H1 (cell line): ENCODE data around the gene GRM8. TPM values are rescaled to one million over a fixed set of nuclear protein-coding genes. Genes with fewer than 3 reads are reported as not detected.

Experiments used
- CTCF ChIA-PET: fragments of 300-600 bp; sonication (Branson Sonifier 250); formaldehyde crosslinking; loops from one replicate; lab custom pipeline; 2021; ENCODE audit not compliant: partially characterized antibody; lab: Charles Lee
- POLR2A ChIA-PET: fragments of 300-600 bp; sonication (Branson Sonifier 250); formaldehyde crosslinking; loops from one replicate; lab custom pipeline; 2021; ENCODE audit warnings: inconsistent platforms; ENCODE audit not compliant: partially characterized antibody; lab: Charles Lee
- DNase-seq, 2 experiments: peaks; one replicate each; pipeline versions ENCODE4 v3.0.0 to v3.0.0-alpha.2; 2010 to 2022; ENCODE audit warnings: low spot score in 2 of 2, low read depth in 1 of 2, mixed read lengths in 1 of 2
- FAIRE-seq: peaks from 2 replicates; lab custom pipeline; 2011; peaks lifted over from hg19 to GRCh38; lab: Jason Lieb, UNC
- H2AFZ ChIP-seq: 2 replicates; pipeline ENCODE4 v1.8.1; 2012; ENCODE audit warnings: low read length, inconsistent platforms
- H2AK5ac ChIP-seq: 2 replicates; pipeline ENCODE4 v1.6.1; 2013; ENCODE audit warnings: low read depth, low read length
- H2BK120ac ChIP-seq: replicated peaks from 2 replicates; pipeline ENCODE3; 2013; ENCODE audit warnings: low read depth, low read length, inconsistent platforms
- H2BK12ac ChIP-seq: 2 replicates; pipeline ENCODE4 v1.6.1; 2013; ENCODE audit warnings: low read depth, low read length
- H2BK15ac ChIP-seq: 2 replicates; pipeline ENCODE4 v1.6.1; 2013; ENCODE audit warnings: low read length
- H2BK20ac ChIP-seq: 2 replicates; pipeline ENCODE4 v1.6.1; 2013; ENCODE audit warnings: low read length
- H2BK5ac ChIP-seq: 2 replicates; pipeline ENCODE4 v1.6.1; 2013; ENCODE audit warnings: low read depth, low read length
- H3K14ac ChIP-seq: 2 replicates; pipeline ENCODE4 v1.6.1; 2013; ENCODE audit warnings: inconsistent platforms; ENCODE audit not compliant: insufficient read length
- H3K18ac ChIP-seq: 2 replicates; pipeline ENCODE4 v1.6.1; 2013; ENCODE audit warnings: low read length; ENCODE audit errors: extremely low read depth
- H3K23ac ChIP-seq: 2 replicates; pipeline ENCODE4 v1.6.1; 2013; ENCODE audit warnings: inconsistent platforms; ENCODE audit not compliant: insufficient read length
- H3K23me2 ChIP-seq: 2 replicates; pipeline ENCODE4 v1.6.1; 2013; ENCODE audit warnings: low read depth, low read length
- H3K27ac ChIP-seq: 2 replicates; pipeline ENCODE4 v1.6.1; 2011; ENCODE audit warnings: low read depth, low read length, inconsistent platforms
- H3K27me3 ChIP-seq, 4 experiments: replicated peaks in 1 of 4; 1 replicate in 1 of 4; 2 replicates in 3 of 4; pipeline versions ENCODE4 v1.6.1 to v1.8.1; 2011 to 2013; ENCODE audit warnings: low read length in 3 of 4, mild to moderate bottlenecking in 3 of 4, inconsistent platforms in 2 of 4, mixed read lengths in 2 of 4, moderate library complexity in 1 of 4; ENCODE audit not compliant: control insufficient read depth in 3 of 4, insufficient read depth in 3 of 4; ENCODE audit errors: extremely low read depth in 1 of 4
- H3K36me3 ChIP-seq, 4 experiments: 2 replicates each; pipeline versions ENCODE4 v1.6.1 to v1.8.1; 2011 to 2013; ENCODE audit warnings: mild to moderate bottlenecking in 4 of 4, low read length in 3 of 4, moderate library complexity in 2 of 4, control low read depth in 1 of 4, inconsistent platforms in 1 of 4; ENCODE audit not compliant: insufficient read depth in 4 of 4, control insufficient read depth in 2 of 4
- H3K4ac ChIP-seq: replicated peaks from 2 replicates; pipeline ENCODE3; 2013; ENCODE audit warnings: low read length, low read depth, mixed read lengths, inconsistent platforms; ENCODE audit not compliant: insufficient read length
- H3K4me1 ChIP-seq, 4 experiments: replicated peaks in 1 of 4; 1 replicate in 1 of 4; 2 replicates in 3 of 4; pipeline versions ENCODE4 v1.6.1 to v1.8.1; 2011 to 2013; ENCODE audit warnings: low read length in 3 of 4, inconsistent platforms in 2 of 4, mixed read lengths in 1 of 4; ENCODE audit not compliant: insufficient read depth in 4 of 4, control insufficient read depth in 3 of 4
- H3K4me2 ChIP-seq, 2 experiments: 2 replicates each; pipeline versions ENCODE4 v1.6.1 to v1.8.1; 2011 to 2013; ENCODE audit warnings: low read depth in 2 of 2, low read length in 2 of 2, control low read depth in 1 of 2, inconsistent platforms in 1 of 2, mild to moderate bottlenecking in 1 of 2; ENCODE audit not compliant: insufficient read depth in 1 of 2
- H3K4me3 ChIP-seq, 4 experiments: fragments of 200-600, 300-600 bp in 1 of 4; sonication (generic), shearing (Covaris generic), sonication (Bioruptor Twin) in 1 of 4; 2 replicates each; pipeline versions ENCODE4 v1.5.1 to v1.8.1; 2011 to 2016; ENCODE audit warnings: low read length in 4 of 4, low read depth in 3 of 4, control low read depth in 2 of 4, inconsistent platforms in 2 of 4, mild to moderate bottlenecking in 2 of 4, mixed read lengths in 1 of 4, moderate library complexity in 1 of 4; ENCODE audit not compliant: insufficient read depth in 2 of 4; ENCODE audit errors: extremely low read depth in 1 of 4
- H3K56ac ChIP-seq: replicated peaks from 2 replicates; pipeline ENCODE3; 2013; ENCODE audit warnings: low read depth, mild to moderate bottlenecking, mixed read lengths, low read length, inconsistent platforms; ENCODE audit not compliant: insufficient read length
- H3K79me1 ChIP-seq: 2 replicates; pipeline ENCODE4 v1.6.1; 2013; ENCODE audit warnings: low read depth, low read length, control low read depth
- H3K79me2 ChIP-seq, 2 experiments: 2 replicates each; pipeline versions ENCODE4 v1.6.1 to v1.8.1; 2012 to 2013; ENCODE audit warnings: low read length in 2 of 2, mild to moderate bottlenecking in 2 of 2, inconsistent platforms in 1 of 2; ENCODE audit not compliant: insufficient read depth in 2 of 2, control insufficient read depth in 1 of 2
- H3K9ac ChIP-seq, 4 experiments: replicated peaks in 1 of 4; 1 replicate in 1 of 4; 2 replicates in 3 of 4; pipeline versions ENCODE4 v1.6.1 to v1.8.1; 2011 to 2013; ENCODE audit warnings: low read depth in 3 of 4, low read length in 3 of 4, control low read depth in 2 of 4, mild to moderate bottlenecking in 2 of 4, moderate library complexity in 2 of 4, inconsistent platforms in 1 of 4; ENCODE audit errors: extremely low read depth in 1 of 4
- H3K9me3 ChIP-seq, 2 experiments: 2 replicates each; pipeline versions ENCODE4 v1.6.1 to v1.8.1; 2012 to 2013; ENCODE audit warnings: mild to moderate bottlenecking in 2 of 2, moderate library complexity in 2 of 2, control low read depth in 1 of 2, inconsistent platforms in 1 of 2, low read depth in 1 of 2, low read length in 1 of 2, mixed read lengths in 1 of 2; ENCODE audit not compliant: insufficient read depth in 2 of 2
- H4K20me1 ChIP-seq, 2 experiments: replicated peaks in 1 of 2; 2 replicates each; pipeline versions ENCODE3 to v1.8.1; 2011 to 2013; ENCODE audit warnings: inconsistent platforms in 2 of 2, low read length in 2 of 2, mild to moderate bottlenecking in 1 of 2; ENCODE audit not compliant: insufficient read depth in 2 of 2, control insufficient read depth in 1 of 2
- H4K5ac ChIP-seq: 2 replicates; pipeline ENCODE4 v1.6.1; 2013; ENCODE audit warnings: low read length, low read depth, mixed read lengths, inconsistent platforms; ENCODE audit not compliant: insufficient read length
- H4K8ac ChIP-seq: 2 replicates; pipeline ENCODE4 v1.8.0; 2013; ENCODE audit warnings: mild to moderate bottlenecking, moderate library complexity, low read length, inconsistent platforms; ENCODE audit not compliant: insufficient read depth; ENCODE audit errors: extremely low read depth
- H4K91ac ChIP-seq: replicated peaks from 2 replicates; pipeline ENCODE3; 2013; ENCODE audit warnings: low read length, mixed read lengths, inconsistent platforms; ENCODE audit not compliant: insufficient read length
- CEBPB ChIP-seq: IDR thresholded peaks from 2 replicates; pipeline ENCODE4 v1.6.1; 2012; ENCODE audit warnings: low read depth, low read length
- CTCF ChIP-seq, 3 experiments: IDR thresholded peaks; 1 replicate in 2 of 3; 2 replicates in 1 of 3; pipeline versions ENCODE4 v1.5.1 to v1.6.1; 2011; ENCODE audit warnings: low read length in 3 of 3, mild to moderate bottlenecking in 3 of 3, inconsistent platforms in 2 of 3, low read depth in 1 of 3, moderate library complexity in 1 of 3; ENCODE audit not compliant: insufficient read depth in 1 of 3; ENCODE audit errors: control extremely low read depth in 1 of 3
- EZH2 ChIP-seq: fragments of 200-600 bp; sonication (generic); IDR thresholded peaks from 2 replicates; pipeline ENCODE4 v1.7.1; 2012; ENCODE audit warnings: low read depth, mild to moderate bottlenecking, moderate library complexity, low read length, inconsistent platforms; ENCODE audit not compliant: severe bottlenecking
- WGBS, 2 experiments: shearing (Covaris generic) in 1 of 2; methylation state at CpG; one replicate each; pipeline versions ENCODE4 v1.1.6 to v1.1.7; 2013 to 2015; ENCODE audit warnings: low lambda C conversion rate in 2 of 2, mixed read lengths in 2 of 2, inconsistent platforms in 1 of 2, low coverage in 1 of 2, missing lambda C conversion rate in 1 of 2; ENCODE audit not compliant: insufficient replicate concordance in 2 of 2, insufficient coverage in 1 of 2, insufficient read length in 1 of 2; ENCODE audit errors: extremely low coverage in 1 of 2, missing lambda C conversion rate in 1 of 2; 5-methylcytosine and 5-hydroxymethylcytosine counted together
- polyA plus RNA-seq, 7 experiments: library from polyadenylated mRNA; depleted of rRNA in 3 of 7; stranded (reverse) in 5 of 7; unstranded in 2 of 7; fragments of >200 nt in 5 of 7; fragments of 200-250 nt in 2 of 7; gene quantifications; 1 replicate in 5 of 7; 2 replicates in 1 of 7; 4 replicates in 1 of 7; pipeline versions ENCODE4 v1.2.1 to v1.2.3, GENCODE V29; 2011 to 2013; ENCODE audit warnings: missing spikeins in 2 of 7, mixed read lengths in 2 of 7
- total RNA-seq: library from RNA; stranded (reverse); fragmentation: NEBNext Ultra II Directional; extraction: Animal tissue kit (Norgen Biotek cat#: 25700); gene quantifications from 2 replicates; pipeline ENCODE4 v1.2.1, GENCODE V29; 2021

Gene GRM8
- total and polyA plus RNA-seq, 2 of the 8 experiments (the other 6 are each of a cell fraction or from before 2014, with no cell fraction given), result 2.6 to 2.8 TPM

GRCh38 chr7:127287133-127287532 is 34.4 kb upstream of the GRM8 start:
- Histone ChIP-seq H3K4me3 (no peak overlapping the region), H2BK20ac (no peak overlapping the region), H3K79me2 (no peaks in the 10 kb centered on the region), H3K4ac (no peak overlapping the region), H3K14ac (no peak overlapping the region), H3K27ac (no peak overlapping the region), H3K23ac (no peak overlapping the region), H2BK12ac (no peak overlapping the region), H2BK15ac (no peak overlapping the region), H2BK5ac (no peak overlapping the region), H2BK120ac (no peak overlapping the region), H3K79me1 (no peaks in the 10 kb centered on the region), H3K9me3 (no peaks in the 10 kb centered on the region), H3K4me1 (no peaks in the 10 kb centered on the region; a peak in 1 of 7 replicates), H4K20me1 (no peaks in the 10 kb centered on the region), H4K8ac (no peak overlapping the region), H3K18ac (no peak overlapping the region), H4K5ac (no peak overlapping the region), H3K27me3 (no peaks in the 10 kb centered on the region), H3K23me2 (no peaks in the 10 kb centered on the region; the same call in 1 of the 2 replicates), H3K36me3 (no peaks in the 10 kb centered on the region), H3K9ac (no peak overlapping the region), H3K4me2 (no peak overlapping the region), H4K91ac (no peak overlapping the region), H2AFZ (no peak overlapping the region), H2AK5ac (no peak overlapping the region), H3K56ac (no peak overlapping the region)
- FAIRE-seq (no peak), DNase-seq (no peak)
- no peak for TF ChIP-seq EZH2
- no peak for TF ChIP-seq CEBPB
- no peak for TF ChIP-seq CTCF (IDR thresholded peaks at IDR 0.05; ENCODE audit: control extremely low read depth in 1 of 3, insufficient read depth in 1 of 3, low read depth in 1 of 3, low read length in 3 of 3)
- ChIA-PET POLR2A (no interaction called here), CTCF (interaction anchor here (1.0 to 1.3 kb wide), 3 partner anchors 9 to 60 kb away, joined by 3 to 5 read pairs (median 3); no protein-coding TSS in a partner anchor)
- 75% methylated on average over 6 of the region's 6 CpGs; no CpG with 5 or more reads in 1 of the 2 experiments for WGBS, 2 experiments
